Naive thymus-derived CD4-positive, alpha-beta T cell (primary cell): Measurements from ENCODE around the gene PRSS56. TPM values are rescaled to one million over a fixed set of nuclear protein-coding genes. Genes with fewer than 3 reads are reported as not detected.
A peak's percentile ranks its signal among the peaks of the same experiment; 100 is the strongest.

ENCODE experiments used
- ATAC-seq: fragments of 150-1000 bp; cut with Tn5 transposase; 2 replicates; pipeline ENCODE4 v1.10.0; 2021; ENCODE audit warnings: mild to moderate bottlenecking, moderate library complexity
- CTCF ChIA-PET: fragments of 350-600 bp; sonication (Branson Sonifier 250); formaldehyde crosslinking; loops from one replicate; lab custom pipeline; 2021; ENCODE audit warnings: antibody characterized with exemption; lab: Charles Lee
- POLR2A ChIA-PET: fragments of 350-600 bp; sonication (Branson Sonifier 250); formaldehyde crosslinking; loops from one replicate; lab custom pipeline; 2021; ENCODE audit warnings: antibody characterized with exemption, inconsistent platforms; lab: Charles Lee
- DNase-seq, 9 donors: peaks; one replicate each; pipeline versions ENCODE4 v3.0.0 to v3.0.0-alpha.2; 2020 to 2022; ENCODE audit warnings: mixed read lengths in 1 of 9
- H3K27ac ChIP-seq: one replicate; pipeline ENCODE4 v1.7.0; 2013; ENCODE audit warnings: mild to moderate bottlenecking, low read depth, low read length, moderate library complexity
- H3K27me3 ChIP-seq, 2 donors: one replicate each; pipeline ENCODE4 v1.7.0; 2013; ENCODE audit warnings: low read length in 2 of 2, mild to moderate bottlenecking in 2 of 2, moderate library complexity in 2 of 2; ENCODE audit not compliant: control insufficient read depth in 2 of 2, insufficient read depth in 2 of 2
- H3K36me3 ChIP-seq, 3 experiments: 1 replicate in 2 of 3; 2 replicates in 1 of 3; pipeline ENCODE4 v1.7.0; 2013; ENCODE audit warnings: low read length in 3 of 3, mild to moderate bottlenecking in 3 of 3, moderate library complexity in 1 of 3; ENCODE audit not compliant: insufficient read depth in 3 of 3, control insufficient read depth in 2 of 3
- H3K4me1 ChIP-seq, 2 donors: one replicate each; pipeline ENCODE4 v1.7.0; 2013; ENCODE audit warnings: low read length in 2 of 2, mild to moderate bottlenecking in 2 of 2, moderate library complexity in 1 of 2; ENCODE audit not compliant: control insufficient read depth in 2 of 2, insufficient read depth in 2 of 2
- H3K4me3 ChIP-seq: 2 replicates; pipeline ENCODE4 v1.7.0; 2013; ENCODE audit warnings: mild to moderate bottlenecking, low read length
- H3K9me3 ChIP-seq, 3 experiments: 1 replicate in 2 of 3; 2 replicates in 1 of 3; pipeline ENCODE4 v1.7.0; 2013; ENCODE audit warnings: low read length in 3 of 3; ENCODE audit not compliant: control insufficient read depth in 2 of 3
- H3K27ac Mint-ChIP-seq, 9 donors: one replicate each; pipeline ENCODE4 v1.8.0; 2020 to 2022; ENCODE audit warnings: mixed read lengths in 9 of 9, mild to moderate bottlenecking in 8 of 9, moderate library complexity in 5 of 9, inconsistent platforms in 2 of 9
- H3K27me3 Mint-ChIP-seq, 5 donors: one replicate each; pipeline ENCODE4 v1.8.0; 2021 to 2022; ENCODE audit warnings: mixed read lengths in 5 of 5, mild to moderate bottlenecking in 1 of 5
- H3K36me3 Mint-ChIP-seq, 5 donors: one replicate each; pipeline ENCODE4 v1.8.0; 2020 to 2022; ENCODE audit warnings: mixed read lengths in 5 of 5, mild to moderate bottlenecking in 3 of 5, inconsistent platforms in 1 of 5
- H3K4me1 Mint-ChIP-seq, 7 donors: one replicate each; pipeline ENCODE4 v1.8.0; 2020 to 2022; ENCODE audit warnings: mixed read lengths in 7 of 7, mild to moderate bottlenecking in 3 of 7, inconsistent platforms in 1 of 7
- H3K4me3 Mint-ChIP-seq, 10 donors: one replicate each; pipeline ENCODE4 v1.8.0; 2020 to 2022; ENCODE audit warnings: mild to moderate bottlenecking in 10 of 10, mixed read lengths in 10 of 10, moderate library complexity in 6 of 10, inconsistent platforms in 2 of 10
- H3K9me3 Mint-ChIP-seq, 11 donors: one replicate each; pipeline ENCODE4 v1.8.0; 2020 to 2022; ENCODE audit warnings: mixed read lengths in 11 of 11, mild to moderate bottlenecking in 4 of 11, inconsistent platforms in 1 of 11, moderate library complexity in 1 of 11
- intact Hi-C, 2 donors: fragments of 100-400 bp; cut with micrococcal nuclease; formaldehyde crosslinking; loops; one replicate each; pipeline ENCODE4 v1.15.1; 2023
- polyA plus RNA-seq, 2 donors: library from polyadenylated mRNA; unstranded; fragments of 300-500 nt; fragmentation: Illumina TruSeq; gene quantifications; one replicate each; pipeline ENCODE4 v1.2.3, GENCODE V29; 2021
- total RNA-seq, 6 experiments: library from RNA in 5 of 6; stranded (reverse) in 5 of 6; gene quantifications; 1 replicate in 5 of 6; 2 replicates in 1 of 6; pipeline ENCODE4 v1.2.3 and lab custom pipeline; 2021 to 2026

PRSS56 gene
- total and polyA plus RNA-seq, 7 experiments from 2014 or later, result not detected

DNA sequence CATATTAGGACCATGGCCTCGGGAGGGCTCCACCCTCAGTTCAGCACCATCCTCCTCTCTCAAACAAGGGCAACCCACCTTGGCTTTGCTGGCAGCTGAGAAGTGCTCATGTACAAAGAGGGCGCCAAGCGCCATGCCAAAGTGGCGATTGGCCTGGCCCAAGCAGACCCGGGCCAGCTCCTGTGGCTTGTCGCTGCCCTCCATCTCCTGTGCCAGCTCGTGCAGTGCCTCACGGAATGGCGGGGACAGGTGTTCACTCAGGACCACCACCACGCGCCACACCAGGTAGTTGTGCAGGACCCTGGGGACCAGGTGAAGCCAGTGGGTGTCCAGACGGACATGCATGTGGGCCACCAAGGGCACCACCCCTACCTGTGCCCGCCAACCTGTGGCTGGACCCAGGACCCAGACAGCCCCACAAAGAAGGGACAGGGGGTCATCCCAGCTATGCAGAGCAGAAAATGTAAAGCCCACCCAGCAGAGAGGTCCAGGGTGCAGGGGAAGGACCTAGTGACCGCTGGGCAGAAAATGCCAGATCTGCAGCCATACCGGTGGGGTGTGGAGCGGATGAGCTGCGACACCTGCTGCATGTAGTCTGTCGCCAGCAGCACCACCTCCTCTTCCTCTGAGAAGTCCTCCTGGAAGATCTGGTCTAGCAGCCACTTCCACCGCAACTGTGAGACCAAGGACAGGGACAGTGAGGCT, 36.1 kb upstream of the PRSS56 start:
- Mint-ChIP-seq H3K27me3 (peaks cover 22 to 35% (median 25%) of the 10 kb centered on the region in 5 donors), H3K36me3 (no peaks in the 10 kb centered on the region), H3K9me3 (no peaks in the 10 kb centered on the region), H3K27ac (no peak overlapping the region), H3K4me3 (peak overlapping the region in 2 of 10 donors; percentile 38 to 45), H3K4me1 (peaks cover 0 to 11% (median 9%) of the 10 kb centered on the region in 7 donors)
- Histone ChIP-seq H3K9me3 (no peaks in the 10 kb centered on the region), H3K27ac (no peak overlapping the region), H3K27me3 (no peaks in the 10 kb centered on the region), H3K36me3 (no peaks in the 10 kb centered on the region), H3K4me1 (no peaks in the 10 kb centered on the region), H3K4me3 (no peak overlapping the region)
- CTCF ChIA-PET, result interaction anchor here (0.6 kb wide), 1 partner anchor 1298 kb away, joined by 3 read pairs; no protein-coding TSS in a partner anchor
- no peak for ATAC-seq
- no peak for DNase-seq
- intact Hi-C loops, result no loop called here
- POLR2A ChIA-PET, result no interaction called here

DNA sequence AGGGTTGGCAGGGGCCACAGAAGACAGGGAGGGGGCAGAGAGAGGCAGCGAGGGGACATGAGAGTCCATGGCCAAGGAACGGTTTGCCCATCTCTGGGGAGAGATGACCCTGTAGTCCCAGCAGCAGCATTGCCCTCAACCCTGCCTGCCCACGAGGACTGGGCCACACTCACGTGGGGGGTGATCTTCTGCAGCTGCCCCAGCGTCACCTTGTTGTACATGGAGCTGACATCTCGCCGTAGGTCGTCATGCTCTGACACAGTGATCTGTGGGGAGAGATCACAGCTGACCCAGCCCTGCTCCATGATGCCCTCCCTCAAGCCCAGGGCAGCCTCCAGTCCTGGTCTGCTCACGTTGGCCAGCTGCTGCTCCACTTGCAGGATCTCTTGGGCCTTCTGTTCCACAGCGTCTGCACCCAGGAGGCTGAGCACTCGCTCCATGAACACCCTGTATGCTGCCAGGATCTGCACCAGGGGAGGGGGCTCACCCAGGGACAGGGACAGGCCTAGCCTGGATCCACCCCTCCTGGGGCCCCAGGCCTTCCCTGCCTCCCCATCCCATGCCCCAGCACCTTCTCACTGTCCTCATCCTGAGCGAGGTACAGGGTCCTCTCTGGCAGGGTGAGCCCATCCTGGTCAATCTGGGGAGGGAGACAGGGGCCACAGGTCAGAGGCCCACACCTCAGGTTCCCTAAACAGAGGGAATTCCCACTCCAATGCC, 35.4 kb upstream of the PRSS56 start:
- POLR2A ChIA-PET, result no interaction called here
- intact Hi-C loops, result no loop called here
- no peaks in the 10 kb centered on the region for H3K9me3 Mint-ChIP-seq
- Histone ChIP-seq H3K9me3 (no peaks in the 10 kb centered on the region), H3K27me3 (no peaks in the 10 kb centered on the region), H3K36me3 (no peaks in the 10 kb centered on the region), H3K27ac (no peak overlapping the region), H3K4me3 (no peak overlapping the region), H3K4me1 (no peaks in the 10 kb centered on the region)
- DNase-seq (no peak), ATAC-seq (no peak)
- peaks cover 0 to 11% (median 9%) of the 10 kb centered on the region in 7 donors for H3K4me1 Mint-ChIP-seq
- H3K4me3 Mint-ChIP-seq, result peak overlapping the region in 5 of 10 donors; percentile 16 to 64 (median 43)
- no peaks in the 10 kb centered on the region for H3K36me3 Mint-ChIP-seq
- CTCF ChIA-PET, result interaction anchor here (0.6 kb wide), 1 partner anchor 1297 kb away, joined by 3 read pairs; no protein-coding TSS in a partner anchor
- no peak overlapping the region for H3K27ac Mint-ChIP-seq
- H3K27me3 Mint-ChIP-seq, result peaks cover 30 to 43% (median 32%) of the 10 kb centered on the region in 5 donors

DNA sequence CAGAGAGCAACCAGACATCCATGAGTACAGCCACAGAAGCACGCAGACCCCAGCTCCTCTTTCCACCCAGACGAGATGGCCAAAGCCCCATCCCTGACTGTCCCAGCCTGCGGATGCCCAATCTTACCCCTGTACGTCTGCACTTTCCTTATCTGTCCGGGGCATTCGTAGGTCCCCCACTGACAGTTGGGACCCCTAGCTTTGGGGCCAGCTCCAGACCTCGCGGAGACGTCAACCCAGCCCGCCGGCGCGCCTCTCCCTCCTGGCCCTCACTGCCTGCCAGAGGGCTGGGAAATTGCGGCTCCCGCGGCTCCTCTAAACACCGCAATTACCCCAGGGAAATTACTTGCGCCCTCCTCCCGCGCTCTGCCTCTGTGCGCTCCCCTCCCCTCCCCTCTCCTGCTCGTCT, 34.8 kb upstream of the PRSS56 start:
- no peak overlapping the region for H3K27ac ChIP-seq
- H3K4me1 ChIP-seq, result no peaks in the 10 kb centered on the region
- peak overlapping the region in 5 of 10 donors; percentile 16 to 64 (median 43) for H3K4me3 Mint-ChIP-seq
- H3K9me3 Mint-ChIP-seq, result no peaks in the 10 kb centered on the region
- no peaks in the 10 kb centered on the region for H3K36me3 Mint-ChIP-seq
- H3K27me3 ChIP-seq, result no peaks in the 10 kb centered on the region
- peaks cover 30 to 48% (median 35%) of the 10 kb centered on the region in 5 donors for H3K27me3 Mint-ChIP-seq
- CTCF ChIA-PET, result no interaction called here
- no peaks in the 10 kb centered on the region for H3K9me3 ChIP-seq
- ATAC-seq, result no peak
- intact Hi-C loops, result no loop called here
- POLR2A ChIA-PET, result no interaction called here
- DNase-seq, result no peak
- H3K36me3 ChIP-seq, result no peaks in the 10 kb centered on the region
- peak overlapping the region in 1 of 9 donors; percentile 25 for H3K27ac Mint-ChIP-seq
- peaks cover 0 to 11% (median 9%) of the 10 kb centered on the region in 7 donors for H3K4me1 Mint-ChIP-seq
- no peak overlapping the region for H3K4me3 ChIP-seq

DNA sequence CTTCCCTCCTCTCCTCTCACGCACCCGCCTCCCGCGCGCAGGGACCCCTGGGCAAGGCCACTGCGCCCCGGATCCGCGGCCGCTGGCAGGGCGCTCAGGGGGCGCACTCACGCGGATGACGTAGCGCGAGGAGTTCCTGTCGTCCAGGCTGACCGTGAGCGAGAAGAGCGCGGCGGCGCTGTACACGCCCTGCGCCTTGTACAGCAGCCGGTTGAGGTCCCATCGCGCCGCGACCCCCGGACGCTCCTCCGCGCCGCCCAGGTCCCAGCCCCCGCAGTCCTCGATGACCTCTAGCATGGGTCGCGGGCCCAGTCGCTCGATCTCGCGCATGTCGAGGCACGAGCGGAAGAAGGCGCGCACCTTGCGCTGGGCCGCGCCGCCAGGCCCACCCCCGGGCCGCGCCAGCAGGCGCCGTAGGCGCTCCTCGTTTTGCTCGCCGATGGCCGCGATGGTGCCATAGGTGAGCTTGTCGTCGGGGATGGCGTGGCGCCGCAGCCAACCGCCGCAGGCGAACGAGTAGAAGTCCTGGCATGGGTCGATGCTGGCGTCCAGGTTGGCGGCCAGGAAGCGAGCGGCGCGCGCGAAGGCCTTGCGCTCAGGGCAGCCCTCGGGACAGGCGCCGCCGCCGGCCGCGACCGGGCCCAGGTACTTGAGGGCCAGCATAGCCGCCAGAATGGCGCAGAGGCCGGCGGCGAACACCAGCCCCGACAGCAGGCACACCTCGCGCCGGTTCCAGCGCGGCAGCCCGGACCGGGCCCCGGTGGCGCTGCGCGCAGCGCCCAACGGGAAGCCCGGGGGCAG, 34.2 kb upstream of the PRSS56 start:
- no peak for ATAC-seq
- POLR2A ChIA-PET, result no interaction called here

DNA sequence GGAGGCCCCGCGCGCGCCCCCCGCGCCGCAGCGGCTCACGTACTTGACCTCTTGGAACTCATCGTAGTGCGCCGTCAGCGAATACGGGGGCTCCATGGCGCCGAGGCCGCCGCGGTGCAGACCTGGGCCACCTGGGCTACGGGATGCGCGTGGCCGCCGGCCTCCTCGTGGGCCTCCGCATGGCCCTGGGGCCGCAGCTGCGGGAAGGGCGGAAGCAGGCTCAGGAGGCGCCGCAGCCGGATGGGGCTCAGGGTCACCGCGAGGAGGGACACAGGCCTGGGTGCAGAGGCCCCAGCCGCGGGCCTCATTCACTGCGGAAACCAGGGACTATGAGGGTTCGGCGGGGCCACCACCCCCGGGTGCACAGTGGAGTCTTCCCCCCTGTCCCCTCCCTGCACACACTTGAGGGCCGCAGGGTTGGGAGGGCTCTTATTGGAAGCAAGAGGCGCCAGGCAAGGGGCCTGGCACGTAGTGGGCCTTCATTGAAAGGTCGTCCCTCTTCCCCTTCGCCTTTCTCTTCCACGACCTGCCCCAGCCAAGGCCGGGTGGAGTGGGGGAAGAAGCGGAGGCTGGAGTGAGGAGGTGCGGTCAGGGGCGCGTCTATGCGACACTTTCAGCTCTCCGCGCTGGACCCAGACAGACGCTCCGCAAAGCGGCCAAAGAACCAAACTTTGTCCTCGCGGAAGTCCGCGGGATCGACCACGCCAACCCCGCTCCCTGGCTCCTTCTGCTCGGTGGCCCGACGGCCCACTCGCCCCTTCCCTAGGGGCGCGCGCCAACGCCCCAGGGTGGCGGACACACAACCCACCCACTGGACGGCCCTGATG, 33.4 kb upstream of the PRSS56 start:
- DNase-seq, result no peak
- no peak overlapping the region for H3K27ac ChIP-seq
- intact Hi-C loops, result no loop called here
- Mint-ChIP-seq H3K4me1 (peaks cover 0 to 11% (median 9%) of the 10 kb centered on the region in 7 donors), H3K27ac (no peak overlapping the region), H3K27me3 (peaks cover 32 to 56% (median 40%) of the 10 kb centered on the region in 5 donors), H3K9me3 (no peaks in the 10 kb centered on the region), H3K36me3 (no peaks in the 10 kb centered on the region), H3K4me3 (peak overlapping the region in 6 of 10 donors; percentile 9 to 67 (median 25))
- no peaks in the 10 kb centered on the region for H3K4me1 ChIP-seq
- H3K9me3 ChIP-seq, result no peaks in the 10 kb centered on the region
- H3K36me3 ChIP-seq, result no peaks in the 10 kb centered on the region
- H3K4me3 ChIP-seq, result no peak overlapping the region
- no peak for ATAC-seq
- no peaks in the 10 kb centered on the region for H3K27me3 ChIP-seq
- POLR2A ChIA-PET, result no interaction called here
- CTCF ChIA-PET, result no interaction called here

More for the DNA sequence above, 34.2 kb upstream of the PRSS56 start:
- no peak for DNase-seq
- Mint-ChIP-seq H3K4me3 (peak overlapping the region in 3 of 10 donors; percentile 43 to 67 (median 45)), H3K9me3 (no peaks in the 10 kb centered on the region), H3K27me3 (peaks cover 30 to 50% (median 36%) of the 10 kb centered on the region in 5 donors), H3K27ac (no peak overlapping the region), H3K36me3 (no peaks in the 10 kb centered on the region), H3K4me1 (peaks cover 0 to 11% (median 9%) of the 10 kb centered on the region in 7 donors)
- no peaks in the 10 kb centered on the region for H3K27me3 ChIP-seq
- no peak overlapping the region for H3K4me3 ChIP-seq
- intact Hi-C loops, result no loop called here
- no peaks in the 10 kb centered on the region for H3K4me1 ChIP-seq
- no peak overlapping the region for H3K27ac ChIP-seq
- CTCF ChIA-PET, result no interaction called here
- H3K36me3 ChIP-seq, result no peaks in the 10 kb centered on the region
- no peaks in the 10 kb centered on the region for H3K9me3 ChIP-seq
